ENCODE results near the gene RNF144B.

The RNF144B gene

GRCh38 chr6:18513253-18513798 lies 126.2 kb downstream of the RNF144B start:
- Histone ChIP-seq H3K36me3 (ENCODE audit: control insufficient read depth, insufficient read depth, low read length) (no peaks in the 10 kb centered on the region), H3K27ac (ENCODE audit: low read depth, low read length) (no peak overlapping the region), H3K4me3 (ENCODE audit: low read depth, low read length) (no peak overlapping the region), H3K27me3 (ENCODE audit: control insufficient read depth, insufficient read depth, low read length) (no peaks in the 10 kb centered on the region), H3K4me1 (ENCODE audit: control insufficient read depth, insufficient read depth, low read length) (peaks cover 6% of the 10 kb centered on the region; the same call in 1 of the 2 replicates), H3K9me3 (ENCODE audit: control insufficient read depth, insufficient read depth, low read depth, low read length) (no peaks in the 10 kb centered on the region), H3K9ac (ENCODE audit: low read length) (no peak overlapping the region)

- no peak overlapping the region for H3K4me3 ChIP-seq (ENCODE audit: low read depth, low read length)
- H3K27ac ChIP-seq (ENCODE audit: low read depth, low read length) = no peak overlapping the region
- peaks cover 6% of the 10 kb centered on the region; the same call in 1 of the 2 replicates for H3K4me1 ChIP-seq (ENCODE audit: control insufficient read depth, insufficient read depth, low read length)
- no peaks in the 10 kb centered on the region for H3K9me3 ChIP-seq (ENCODE audit: control insufficient read depth, insufficient read depth, low read depth, low read length)
- no peaks in the 10 kb centered on the region for H3K36me3 ChIP-seq (ENCODE audit: control insufficient read depth, insufficient read depth, low read length)
- H3K9ac ChIP-seq (ENCODE audit: low read length) = no peak overlapping the region
- no peaks in the 10 kb centered on the region for H3K27me3 ChIP-seq (ENCODE audit: control insufficient read depth, insufficient read depth, low read length)
Measured at GRCh38 chr6:18514180-18514579, 127.0 kb downstream of the RNF144B start.

- Histone ChIP-seq H3K27ac (ENCODE audit: low read depth, low read length) (no peak overlapping the region), H3K4me1 (ENCODE audit: control insufficient read depth, insufficient read depth, low read length) (peaks cover 6% of the 10 kb centered on the region; the same call in 1 of the 2 replicates), H3K4me3 (ENCODE audit: low read depth, low read length) (no peak overlapping the region), H3K36me3 (ENCODE audit: control insufficient read depth, insufficient read depth, low read length) (no peaks in the 10 kb centered on the region), H3K9ac (ENCODE audit: low read length) (no peak overlapping the region), H3K9me3 (ENCODE audit: control insufficient read depth, insufficient read depth, low read depth, low read length) (no peaks in the 10 kb centered on the region), H3K27me3 (ENCODE audit: control insufficient read depth, insufficient read depth, low read length) (no peaks in the 10 kb centered on the region)
Measured at GRCh38 chr6:18515767-18516166, 128.6 kb downstream of the RNF144B start.

All from HUES6 (cell line).